Ovary (tissue), 3 donors: ENCODE data around the gene SLAIN1.

Source experiments
- CTCF ChIP-seq, 3 donors: fragments of 450-650 bp in 2 of 3; fragments of 200-600 bp in 1 of 3; IDR thresholded peaks; one replicate each; pipeline versions ENCODE4 v1.5.1 to v1.8.0; 2016 to 2022; ENCODE audit warnings: antibody characterized with exemption in 3 of 3, mild to moderate bottlenecking in 1 of 3
- EP300 ChIP-seq: sonication (generic); formaldehyde crosslinking; IDR thresholded peaks from one replicate; pipeline ENCODE4 v1.6.1; 2017; ENCODE audit warnings: antibody characterized with exemption
- POLR2A ChIP-seq: fragments of 450-650 bp; IDR thresholded peaks from one replicate; pipeline ENCODE4 v1.6.1; 2017; ENCODE audit warnings: antibody characterized with exemption, mild to moderate bottlenecking, moderate library complexity
- donor health status: DM: no; HTN: no; CAD: no.

GRCh38 chr13:77714119-77714755 lies 16.8 kb downstream of the SLAIN1 start:
- TF ChIP-seq POLR2A (no peak), CTCF (IDR thresholded peaks at IDR 0.05) (no peak), EP300 (no peak)
